Retinal pigment epithelial cell (primary cell): ENCODE results near the gene TRAPPC12.

ENCODE experiments used
- DNase-seq: peaks from one replicate; pipeline ENCODE4 v3.0.0-alpha.2; 2010; ENCODE audit warnings: low read depth
- H3K4me3 ChIP-seq: 2 replicates; pipeline ENCODE4 v1.5.1; 2011; ENCODE audit warnings: mild to moderate bottlenecking, low read length, control low read depth, moderate library complexity
- TF ChIP-seq, protein P1 (sequence below): conservative IDR thresholded peaks from 2 replicates; pipeline ENCODE4 v1.5.1; 2011; ENCODE audit warnings: low read depth, low read length, control low read depth, inconsistent platforms

Gene TRAPPC12

DNA sequence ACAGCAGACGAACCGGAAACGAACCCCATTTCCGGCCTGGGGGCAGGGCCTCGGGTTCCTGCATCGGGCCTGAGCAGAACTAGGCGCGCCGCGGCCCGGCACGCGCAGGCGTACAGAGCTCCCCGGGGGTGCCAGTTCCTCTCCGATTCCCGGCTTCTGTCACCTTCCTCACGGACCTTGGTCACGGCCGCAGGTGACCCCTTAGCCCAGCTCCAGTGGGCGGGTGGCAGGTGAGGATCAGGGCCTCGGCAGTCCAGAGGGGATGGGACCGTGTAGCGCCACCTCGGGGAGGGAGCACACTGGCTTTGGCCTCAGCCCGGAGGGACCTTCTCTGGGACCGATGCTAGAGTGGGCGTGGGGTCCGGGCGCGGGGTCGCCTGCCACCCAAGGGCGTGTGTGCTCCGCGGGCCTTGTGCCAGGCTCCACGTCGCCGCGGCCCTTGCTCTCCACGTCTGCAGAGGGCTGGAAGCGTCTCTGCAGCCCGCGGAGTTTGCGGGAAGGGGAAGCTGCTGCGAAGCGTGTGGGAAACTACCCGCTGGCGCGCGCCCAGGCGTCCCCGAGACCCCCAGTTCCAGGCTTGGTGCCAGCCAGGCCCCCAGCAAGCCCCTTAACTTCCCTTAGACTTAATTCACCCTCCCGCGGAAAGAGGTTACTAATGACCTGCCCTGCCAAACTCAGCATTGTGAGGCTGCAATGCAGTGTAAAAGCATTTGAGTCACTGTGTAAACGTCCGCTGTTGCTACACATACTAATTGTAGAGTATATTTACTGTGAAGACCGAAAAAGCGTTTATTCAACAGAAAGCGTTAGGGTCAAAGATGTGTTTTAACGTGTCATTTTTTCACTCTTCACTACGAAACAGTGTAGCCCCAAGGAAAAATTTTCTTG is at the start of gene TRAPPC12:
TRAPPC12 (plus strand) TSS at position 48 of the 888 bp plus-strand sequence. CDS start 7,930 bp downstream, outside the sequence.
- peak; percentile 55 for DNase-seq
- TF ChIP-seq, protein P1, sequence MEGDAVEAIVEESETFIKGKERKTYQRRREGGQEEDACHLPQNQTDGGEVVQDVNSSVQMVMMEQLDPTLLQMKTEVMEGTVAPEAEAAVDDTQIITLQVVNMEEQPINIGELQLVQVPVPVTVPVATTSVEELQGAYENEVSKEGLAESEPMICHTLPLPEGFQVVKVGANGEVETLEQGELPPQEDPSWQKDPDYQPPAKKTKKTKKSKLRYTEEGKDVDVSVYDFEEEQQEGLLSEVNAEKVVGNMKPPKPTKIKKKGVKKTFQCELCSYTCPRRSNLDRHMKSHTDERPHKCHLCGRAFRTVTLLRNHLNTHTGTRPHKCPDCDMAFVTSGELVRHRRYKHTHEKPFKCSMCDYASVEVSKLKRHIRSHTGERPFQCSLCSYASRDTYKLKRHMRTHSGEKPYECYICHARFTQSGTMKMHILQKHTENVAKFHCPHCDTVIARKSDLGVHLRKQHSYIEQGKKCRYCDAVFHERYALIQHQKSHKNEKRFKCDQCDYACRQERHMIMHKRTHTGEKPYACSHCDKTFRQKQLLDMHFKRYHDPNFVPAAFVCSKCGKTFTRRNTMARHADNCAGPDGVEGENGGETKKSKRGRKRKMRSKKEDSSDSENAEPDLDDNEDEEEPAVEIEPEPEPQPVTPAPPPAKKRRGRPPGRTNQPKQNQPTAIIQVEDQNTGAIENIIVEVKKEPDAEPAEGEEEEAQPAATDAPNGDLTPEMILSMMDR, result peak; percentile 53
- H3K4me3 ChIP-seq, result peak within 1 kb of the TSS; percentile 90

DNA sequence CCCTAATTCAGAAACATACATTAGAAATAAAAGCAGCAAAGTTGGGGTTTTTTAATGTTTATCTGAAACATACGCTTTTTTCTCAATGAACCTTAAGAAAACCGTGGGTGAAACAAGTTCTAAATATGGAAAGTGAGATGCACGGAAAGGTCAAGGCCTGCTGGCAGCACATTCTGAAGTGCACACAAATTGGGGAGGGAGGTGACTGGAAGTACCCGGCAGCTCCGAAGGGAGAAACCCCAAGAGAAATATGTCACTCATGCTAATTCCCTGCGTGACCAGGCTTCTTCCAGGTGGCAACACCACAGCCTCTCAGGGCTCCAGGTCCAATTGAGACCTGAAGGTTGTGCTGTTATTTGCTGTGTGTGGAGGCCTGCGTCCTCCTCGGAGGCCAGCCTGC is 47.4 kb upstream of the TRAPPC12 start:
- no peak for DNase-seq
- TF ChIP-seq, protein P1, result no peak
- H3K4me3 ChIP-seq, result no peak overlapping the region

DNA sequence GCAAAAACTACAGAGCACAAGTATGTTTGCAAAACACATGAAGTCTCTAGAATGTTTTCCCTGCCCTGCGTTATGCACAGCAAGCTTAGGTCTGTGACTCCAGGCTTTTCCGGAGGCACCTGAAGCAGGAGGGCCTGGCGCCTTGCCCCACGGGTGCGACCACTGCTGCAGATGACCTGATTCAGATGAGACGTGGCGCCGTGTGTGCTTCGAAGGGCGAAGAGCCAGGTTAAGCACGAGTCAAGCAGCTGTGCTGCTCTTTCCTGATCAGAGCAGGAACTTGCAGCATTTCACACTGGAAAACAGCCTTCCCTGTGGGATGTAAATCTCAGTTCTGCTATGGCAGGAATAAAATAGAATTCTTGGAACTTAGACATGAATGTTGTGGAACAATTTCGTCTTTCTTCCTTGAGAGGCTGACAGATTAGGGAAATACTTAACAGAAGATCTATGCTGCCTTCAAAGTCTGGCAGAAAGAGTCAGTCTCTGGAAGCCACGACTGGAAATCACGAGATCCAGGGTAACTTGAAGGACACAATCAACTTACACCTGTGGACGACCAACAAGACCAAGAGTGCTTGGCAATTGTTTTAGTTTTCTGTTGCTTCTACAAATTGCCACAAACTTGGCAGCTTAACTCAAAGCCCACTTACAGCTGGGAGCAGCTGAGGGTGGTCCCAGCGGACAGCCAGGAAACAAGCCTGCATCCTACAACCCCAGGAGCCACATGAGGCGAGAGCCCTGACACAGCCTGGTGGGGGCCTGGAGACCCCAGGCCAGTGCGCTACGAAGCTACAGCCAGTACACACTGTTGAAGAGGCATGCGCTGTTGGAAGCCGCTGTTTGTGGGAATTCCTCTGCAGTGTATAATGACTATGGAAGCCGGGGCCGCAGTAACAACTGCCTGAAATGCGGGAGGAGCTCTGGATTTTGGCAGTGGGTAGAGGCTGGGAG is 44.8 kb upstream of the TRAPPC12 start:
- DNase-seq, result no peak
- TF ChIP-seq, protein P1, result no peak
- no peak overlapping the region for H3K4me3 ChIP-seq

DNA sequence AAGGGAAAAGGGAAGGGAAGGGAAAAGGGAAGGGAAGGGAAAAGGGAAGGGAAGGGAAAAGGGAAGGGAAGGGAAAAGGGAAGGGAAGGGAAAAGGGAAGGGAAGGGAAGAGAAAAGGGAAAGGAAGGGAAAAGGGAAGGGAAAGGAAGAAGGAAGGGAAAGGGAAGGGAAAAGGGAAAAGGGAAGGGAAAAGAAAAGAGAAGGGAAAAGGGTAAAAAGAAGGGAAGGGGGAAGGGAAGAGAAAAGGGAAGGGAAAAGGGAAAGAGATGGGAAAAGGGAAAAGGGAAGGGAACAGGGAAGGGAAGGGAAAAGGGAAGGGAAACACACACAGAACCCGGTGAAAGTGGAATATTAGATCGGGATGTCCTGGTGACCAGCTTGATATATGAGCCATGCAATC is 42.6 kb upstream of the TRAPPC12 start:
- TF ChIP-seq, protein P1, result no peak
- no peak overlapping the region for H3K4me3 ChIP-seq
- DNase-seq, result no peak

DNA sequence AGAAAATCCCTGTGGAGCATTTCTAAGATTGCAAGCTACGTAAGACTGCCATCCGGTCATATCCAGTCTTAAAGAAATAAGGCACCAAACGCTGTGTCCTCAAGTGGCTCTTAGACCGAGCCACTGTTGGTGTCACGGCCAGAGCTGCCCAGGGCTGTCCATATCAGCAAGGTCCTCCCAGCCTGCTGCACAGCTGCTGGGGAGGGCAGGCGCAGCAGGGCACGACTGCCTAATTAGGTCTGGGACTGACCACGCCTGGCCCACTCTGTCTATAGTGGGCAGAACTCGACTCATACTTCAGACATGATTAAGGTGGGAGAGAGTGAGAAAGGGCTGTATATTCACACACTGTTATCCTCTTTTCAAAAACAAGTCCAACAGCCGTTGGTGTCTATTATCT is 41.2 kb upstream of the TRAPPC12 start:
- TF ChIP-seq, protein P1, result no peak
- no peak overlapping the region for H3K4me3 ChIP-seq
- DNase-seq, result no peak

DNA sequence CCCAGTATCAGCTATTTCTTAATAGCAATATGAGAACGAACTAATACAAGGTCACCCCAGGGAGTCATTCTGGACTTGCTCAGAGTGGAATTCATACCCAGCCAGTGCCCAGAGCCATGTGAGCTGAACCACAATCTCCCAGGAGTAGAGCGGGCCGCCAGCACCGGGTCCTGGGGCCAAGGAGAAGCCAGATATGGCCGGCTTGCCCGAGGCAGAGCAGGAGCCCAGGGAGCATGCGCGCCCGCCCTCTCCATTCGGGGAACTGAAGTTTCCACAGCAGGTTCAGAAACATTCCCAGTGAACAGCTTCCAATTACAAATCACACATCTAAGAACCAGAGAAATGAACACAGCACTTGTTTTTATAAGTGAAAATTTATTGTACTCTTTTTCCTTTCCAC is 39.4 kb upstream of the TRAPPC12 start:
- TF ChIP-seq, protein P1, result no peak
- no peak overlapping the region for H3K4me3 ChIP-seq
- no peak for DNase-seq
